Spleen (tissue), 7 donors: ENCODE results near the gene IPO9.
"Not testable (repeated sequence)": the region's sequence is repeated elsewhere in the genome, so short reads cannot be mapped to it uniquely, and the experiment has no call there.

Experiments used
- POLR2AphosphoS5 ChIP-seq, 3 donors: sonication (generic); formaldehyde crosslinking; IDR thresholded peaks; one replicate each; pipeline ENCODE4 v1.5.1; 2017; ENCODE audit warnings: antibody characterized with exemption in 3 of 3
- TF ChIP-seq, protein P1 (sequence below), 11 experiments: fragments of 200-600 bp in 7 of 11; fragments of 450-650 bp in 4 of 11; sonication (generic) in 4 of 11; IDR thresholded peaks in 8 of 11; conservative IDR thresholded peaks in 3 of 11; 1 replicate in 7 of 11; 2 replicates in 4 of 11; pipeline versions ENCODE4 v1.4.0 to v1.8.0; 2016 to 2021; ENCODE audit warnings: antibody characterized with exemption in 11 of 11, inconsistent platforms in 4 of 11, mild to moderate bottlenecking in 1 of 11
- donor health status: DM: no; HTN: no; CAD: no; lungs with moderate emphysema.
- donor health status: DM: no; HTN: no; CAD: no.
- donor health status: DM: no; HTN: no; CAD: no.

- TF ChIP-seq, protein P1, sequence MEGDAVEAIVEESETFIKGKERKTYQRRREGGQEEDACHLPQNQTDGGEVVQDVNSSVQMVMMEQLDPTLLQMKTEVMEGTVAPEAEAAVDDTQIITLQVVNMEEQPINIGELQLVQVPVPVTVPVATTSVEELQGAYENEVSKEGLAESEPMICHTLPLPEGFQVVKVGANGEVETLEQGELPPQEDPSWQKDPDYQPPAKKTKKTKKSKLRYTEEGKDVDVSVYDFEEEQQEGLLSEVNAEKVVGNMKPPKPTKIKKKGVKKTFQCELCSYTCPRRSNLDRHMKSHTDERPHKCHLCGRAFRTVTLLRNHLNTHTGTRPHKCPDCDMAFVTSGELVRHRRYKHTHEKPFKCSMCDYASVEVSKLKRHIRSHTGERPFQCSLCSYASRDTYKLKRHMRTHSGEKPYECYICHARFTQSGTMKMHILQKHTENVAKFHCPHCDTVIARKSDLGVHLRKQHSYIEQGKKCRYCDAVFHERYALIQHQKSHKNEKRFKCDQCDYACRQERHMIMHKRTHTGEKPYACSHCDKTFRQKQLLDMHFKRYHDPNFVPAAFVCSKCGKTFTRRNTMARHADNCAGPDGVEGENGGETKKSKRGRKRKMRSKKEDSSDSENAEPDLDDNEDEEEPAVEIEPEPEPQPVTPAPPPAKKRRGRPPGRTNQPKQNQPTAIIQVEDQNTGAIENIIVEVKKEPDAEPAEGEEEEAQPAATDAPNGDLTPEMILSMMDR (IDR thresholded peaks at IDR 0.05 in 8 of 11, conservative IDR thresholded peaks at IDR 0.05 in 3 of 11): not testable (repeated sequence)
- not testable (repeated sequence) for TF ChIP-seq POLR2AphosphoS5 (IDR thresholded peaks at IDR 0.05)
Measured at GRCh38 chr1:201901036-201901435, 72.1 kb downstream of the IPO9 start.
